DOHH2 (cell line): Measurements from ENCODE around the gene RPS6KL1.

Source experiments
- H3F3A ChIP-seq: fragments of 200-600 bp; sonication (generic), shearing (Covaris generic); 2 replicates; pipeline ENCODE4 v1.6.0; 2016; ENCODE audit warnings: antibody characterized with exemption, mild to moderate bottlenecking; ENCODE audit not compliant: control insufficient read depth, insufficient read depth
- H3K27ac ChIP-seq: fragments of 200-600 bp; sonication (generic); 2 replicates; pipeline ENCODE4 v1.5.1; 2014; ENCODE audit warnings: low read depth, mild to moderate bottlenecking, low read length, moderate library complexity
- H3K27me3 ChIP-seq: fragments of 200-600 bp; sonication (generic); 2 replicates; pipeline ENCODE4 v1.6.1; 2014; ENCODE audit warnings: mild to moderate bottlenecking, low read length, mixed read lengths; ENCODE audit not compliant: control insufficient read depth
- H3K36me3 ChIP-seq: fragments of 200-600 bp; sonication (generic); 2 replicates; pipeline ENCODE4 v1.6.1; 2014; ENCODE audit warnings: mild to moderate bottlenecking, low read length, moderate library complexity, mixed read lengths; ENCODE audit not compliant: control insufficient read depth
- H3K4me1 ChIP-seq: fragments of 200-600 bp; sonication (generic); 2 replicates; pipeline ENCODE4 v1.6.1; 2014; ENCODE audit warnings: mild to moderate bottlenecking, low read length, mixed read lengths; ENCODE audit not compliant: control insufficient read depth
- H3K4me2 ChIP-seq: fragments of 200-600 bp; sonication (generic); 2 replicates; pipeline ENCODE4 v1.6.0; 2014; ENCODE audit warnings: mild to moderate bottlenecking, low read length, moderate library complexity
- H3K4me3 ChIP-seq: fragments of 200-600 bp; sonication (generic); 2 replicates; pipeline ENCODE4 v1.5.1; 2014; ENCODE audit warnings: mild to moderate bottlenecking, low read length, mixed read lengths
- H3K79me2 ChIP-seq: fragments of 200-600 bp; sonication (generic); 2 replicates; pipeline ENCODE4 v1.6.1; 2014; ENCODE audit warnings: mild to moderate bottlenecking, low read length, mixed read lengths; ENCODE audit not compliant: control insufficient read depth
- H3K9me2 ChIP-seq: fragments of 200-600 bp; sonication (generic); replicated peaks from 2 replicates; pipeline ENCODE4 v1.6.1; 2014; ENCODE audit warnings: mild to moderate bottlenecking, low read length, mixed read lengths; ENCODE audit not compliant: control insufficient read depth
- H3K9me3 ChIP-seq: fragments of 200-600 bp; sonication (generic); 2 replicates; pipeline ENCODE4 v1.6.1; 2014; ENCODE audit warnings: antibody characterized with exemption, low read length, mixed read lengths; ENCODE audit not compliant: control insufficient read depth, insufficient read depth
- H4K20me1 ChIP-seq: fragments of 200-600 bp; sonication (generic); 2 replicates; pipeline ENCODE4 v1.6.0; 2014; ENCODE audit warnings: low read depth, mild to moderate bottlenecking, antibody characterized with exemption, low read length, moderate library complexity; ENCODE audit not compliant: control insufficient read depth, insufficient read depth
- CTCF ChIP-seq: fragments of 200-600 bp; sonication (generic); IDR thresholded peaks from one replicate; pipeline ENCODE4 v1.5.1; 2014; ENCODE audit warnings: antibody characterized with exemption, mild to moderate bottlenecking, low read depth, low read length; ENCODE audit not compliant: poor library complexity, severe bottlenecking
- EZH2phosphoT487 ChIP-seq: fragments of 200-600 bp; sonication (generic); IDR thresholded peaks from 2 replicates; pipeline ENCODE4 v1.6.1; 2017; ENCODE audit warnings: borderline replicate concordance, mild to moderate bottlenecking, antibody characterized with exemption, low read length, moderate library complexity, mixed read lengths

The RPS6KL1 gene

GRCh38 chr14:74942608-74943007 lies 19.5 kb upstream of the RPS6KL1 start:
- TF ChIP-seq EZH2phosphoT487 (no peak), CTCF (no peak)
- H3K9me3 ChIP-seq, result no peaks in the 10 kb centered on the region
- H3K4me1 ChIP-seq, result peaks cover 57% of the 10 kb centered on the region
- H3K79me2 ChIP-seq, result 0 out of 2 replicates have a peak, but pooled peaks cover 3% of the 10 kb centered on the region
- no peaks in the 10 kb centered on the region for H3K36me3 ChIP-seq
- peak overlapping the region; percentile 68 for H3K4me3 ChIP-seq
- peak overlapping the region; percentile 85 for H3K27ac ChIP-seq
- H3K4me2 ChIP-seq, result peak overlapping the region; percentile 99
- H3K27me3 ChIP-seq, result no peaks in the 10 kb centered on the region
- H3K9me2 ChIP-seq, result no peaks in the 10 kb centered on the region
- H3F3A ChIP-seq, result peaks cover 25% of the 10 kb centered on the region
- H4K20me1 ChIP-seq, result no peaks in the 10 kb centered on the region

- H3K4me1 ChIP-seq, result peaks cover 57% of the 10 kb centered on the region
- H3K9me3 ChIP-seq, result no peaks in the 10 kb centered on the region
- peak overlapping the region; percentile 68 for H3K4me3 ChIP-seq
- no peaks in the 10 kb centered on the region for H3K27me3 ChIP-seq
- peak overlapping the region; percentile 85 for H3K27ac ChIP-seq
- H3K9me2 ChIP-seq, result no peaks in the 10 kb centered on the region
- no peaks in the 10 kb centered on the region for H3K36me3 ChIP-seq
- H3K4me2 ChIP-seq, result peak overlapping the region; percentile 99
- H3F3A ChIP-seq, result peaks cover 25% of the 10 kb centered on the region
- no peaks in the 10 kb centered on the region for H4K20me1 ChIP-seq
- TF ChIP-seq CTCF (no peak), EZH2phosphoT487 (no peak)
- H3K79me2 ChIP-seq, result 0 out of 2 replicates have a peak, but pooled peaks cover 3% of the 10 kb centered on the region
Observed at GRCh38 chr14:74942181-74942580, 19.1 kb upstream of the RPS6KL1 start.

- Histone ChIP-seq H3K27me3 (no peaks in the 10 kb centered on the region), H3K9me3 (no peaks in the 10 kb centered on the region), H3F3A (peaks cover 25% of the 10 kb centered on the region), H3K4me2 (peak overlapping the region; percentile 99), H3K27ac (peak overlapping the region; percentile 85), H3K9me2 (no peaks in the 10 kb centered on the region), H4K20me1 (no peaks in the 10 kb centered on the region), H3K4me3 (peak overlapping the region; percentile 68), H3K79me2 (0 out of 2 replicates have a peak, but pooled peaks cover 3% of the 10 kb centered on the region), H3K36me3 (no peaks in the 10 kb centered on the region), H3K4me1 (peaks cover 56% of the 10 kb centered on the region)
- TF ChIP-seq EZH2phosphoT487, result no peak
- TF ChIP-seq CTCF, result no peak
Observed at GRCh38 chr14:74941676-74942097, 18.6 kb upstream of the RPS6KL1 start.
